ENCODE measurements around the gene KRT73. TPM values are rescaled to one million over a fixed set of nuclear protein-coding genes. Genes with fewer than 3 reads are reported as not detected.

Gene KRT73
- total RNA-seq, 2 donors from 2014 or later, result not detected

DNA sequence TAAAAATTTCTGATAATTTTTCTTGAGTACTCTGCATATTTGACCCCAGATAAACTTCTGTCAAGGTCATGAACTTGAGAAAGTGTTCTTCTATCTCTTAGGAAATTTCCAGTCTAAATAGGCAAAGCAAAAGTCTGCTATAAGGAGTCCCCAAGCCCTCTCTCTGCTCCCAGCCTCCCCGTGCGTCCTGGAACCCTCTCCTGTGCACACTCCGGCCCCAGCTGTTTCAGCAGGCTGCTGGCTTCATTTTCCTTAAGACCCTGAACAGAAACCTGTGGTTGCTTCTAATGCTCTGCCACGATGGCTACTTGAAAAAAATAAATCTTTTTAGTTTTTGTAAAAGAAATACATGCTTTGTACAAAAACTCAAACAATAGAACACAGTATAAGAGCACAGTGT lies 18.9 kb upstream of the KRT73 start:
- Histone ChIP-seq H3K27ac (ENCODE audit: low read depth, low read length) (no peak overlapping the region), H3K9ac (ENCODE audit: extremely low read depth, low read length, poor library complexity, severe bottlenecking) (no peak overlapping the region), H3K4me3 (ENCODE audit: low read length) (no peak overlapping the region), H3K36me3 (ENCODE audit: control insufficient read depth, insufficient read depth, low read length) (no peaks in the 10 kb centered on the region), H3K4me1 (ENCODE audit: control insufficient read depth, insufficient read depth, low read length) (no peaks in the 10 kb centered on the region), H3K9me3 (ENCODE audit: control insufficient read depth, low read length) (no peaks in the 10 kb centered on the region), H3K27me3 (ENCODE audit: control insufficient read depth, insufficient read depth, low read length, poor library complexity, severe bottlenecking) (peaks cover 35% of the 10 kb centered on the region)
- TF ChIP-seq, protein P1, sequence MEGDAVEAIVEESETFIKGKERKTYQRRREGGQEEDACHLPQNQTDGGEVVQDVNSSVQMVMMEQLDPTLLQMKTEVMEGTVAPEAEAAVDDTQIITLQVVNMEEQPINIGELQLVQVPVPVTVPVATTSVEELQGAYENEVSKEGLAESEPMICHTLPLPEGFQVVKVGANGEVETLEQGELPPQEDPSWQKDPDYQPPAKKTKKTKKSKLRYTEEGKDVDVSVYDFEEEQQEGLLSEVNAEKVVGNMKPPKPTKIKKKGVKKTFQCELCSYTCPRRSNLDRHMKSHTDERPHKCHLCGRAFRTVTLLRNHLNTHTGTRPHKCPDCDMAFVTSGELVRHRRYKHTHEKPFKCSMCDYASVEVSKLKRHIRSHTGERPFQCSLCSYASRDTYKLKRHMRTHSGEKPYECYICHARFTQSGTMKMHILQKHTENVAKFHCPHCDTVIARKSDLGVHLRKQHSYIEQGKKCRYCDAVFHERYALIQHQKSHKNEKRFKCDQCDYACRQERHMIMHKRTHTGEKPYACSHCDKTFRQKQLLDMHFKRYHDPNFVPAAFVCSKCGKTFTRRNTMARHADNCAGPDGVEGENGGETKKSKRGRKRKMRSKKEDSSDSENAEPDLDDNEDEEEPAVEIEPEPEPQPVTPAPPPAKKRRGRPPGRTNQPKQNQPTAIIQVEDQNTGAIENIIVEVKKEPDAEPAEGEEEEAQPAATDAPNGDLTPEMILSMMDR (conservative IDR thresholded peaks at IDR 0.05), result no peak
- peaks cover 6% of the 10 kb centered on the region for H3K4me1 Mint-ChIP-seq
- peaks cover 21% of the 10 kb centered on the region for H3K27me3 Mint-ChIP-seq (ENCODE audit: insufficient read depth)
- no peaks in the 10 kb centered on the region for H3K36me3 Mint-ChIP-seq (ENCODE audit: low read depth)
- no peaks in the 10 kb centered on the region for H3K9me3 Mint-ChIP-seq
- peak; percentile 24 for DNase-seq
- WGBS, 2 experiments (ENCODE audit: insufficient coverage in 1 of 2, insufficient read length in 1 of 2), result 92 to 93% methylated on average over 3 to 4 of the region's 4 CpGs
- no peak overlapping the region for H3K27ac Mint-ChIP-seq
- no peak overlapping the region for H3K4me3 Mint-ChIP-seq

DNA sequence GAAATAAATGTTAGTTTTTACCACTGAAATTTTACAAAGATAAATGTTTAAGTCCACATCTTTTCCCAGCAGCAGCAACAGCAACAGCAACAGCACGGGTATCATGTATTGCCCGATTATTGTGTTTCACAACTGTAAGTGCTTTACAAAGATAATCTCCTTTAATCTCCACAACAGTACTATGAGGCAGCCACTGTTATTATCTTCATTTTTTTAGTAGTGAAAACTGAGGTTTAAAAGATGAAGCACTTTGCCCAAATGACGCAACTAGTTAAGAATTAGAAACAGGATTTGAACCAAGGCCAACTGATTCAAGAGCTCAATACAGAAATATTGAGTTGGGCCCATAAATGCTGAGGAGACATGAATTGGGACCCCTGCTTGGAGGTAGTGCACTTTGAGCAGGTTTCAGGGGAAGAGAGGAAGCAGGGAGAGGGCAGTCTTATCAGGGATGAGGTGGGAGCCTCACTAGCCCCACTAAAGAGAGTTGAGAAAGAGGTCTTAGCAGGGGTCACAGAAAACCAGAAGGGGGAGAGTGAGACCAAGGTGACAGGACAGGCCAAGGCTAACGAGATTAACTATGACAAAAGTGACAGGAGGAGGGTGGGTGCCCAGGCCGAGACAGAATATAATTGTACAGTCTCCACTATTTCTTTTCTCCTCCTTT lies 18.4 kb upstream of the KRT73 start:
- Mint-ChIP-seq H3K4me3 (no peak overlapping the region), H3K4me1 (peaks cover 6% of the 10 kb centered on the region), H3K9me3 (no peaks in the 10 kb centered on the region), H3K36me3 (ENCODE audit: low read depth) (no peaks in the 10 kb centered on the region), H3K27me3 (ENCODE audit: insufficient read depth) (peaks cover 23% of the 10 kb centered on the region), H3K27ac (no peak overlapping the region)
- Histone ChIP-seq H3K27me3 (ENCODE audit: control insufficient read depth, insufficient read depth, low read length, poor library complexity, severe bottlenecking) (peaks cover 36% of the 10 kb centered on the region), H3K27ac (ENCODE audit: low read depth, low read length) (no peak overlapping the region), H3K4me1 (ENCODE audit: control insufficient read depth, insufficient read depth, low read length) (no peaks in the 10 kb centered on the region), H3K9ac (ENCODE audit: extremely low read depth, low read length, poor library complexity, severe bottlenecking) (no peak overlapping the region), H3K9me3 (ENCODE audit: control insufficient read depth, low read length) (no peaks in the 10 kb centered on the region), H3K4me3 (ENCODE audit: low read length) (no peak overlapping the region), H3K36me3 (ENCODE audit: control insufficient read depth, insufficient read depth, low read length) (no peaks in the 10 kb centered on the region)
- 86 to 100% methylated on average over 1 to 5 of the region's 5 CpGs for WGBS, 2 experiments (ENCODE audit: insufficient coverage in 1 of 2, insufficient read length in 1 of 2)
- TF ChIP-seq, protein P1 (conservative IDR thresholded peaks at IDR 0.05), result no peak
- peak; percentile 44 for DNase-seq

DNA sequence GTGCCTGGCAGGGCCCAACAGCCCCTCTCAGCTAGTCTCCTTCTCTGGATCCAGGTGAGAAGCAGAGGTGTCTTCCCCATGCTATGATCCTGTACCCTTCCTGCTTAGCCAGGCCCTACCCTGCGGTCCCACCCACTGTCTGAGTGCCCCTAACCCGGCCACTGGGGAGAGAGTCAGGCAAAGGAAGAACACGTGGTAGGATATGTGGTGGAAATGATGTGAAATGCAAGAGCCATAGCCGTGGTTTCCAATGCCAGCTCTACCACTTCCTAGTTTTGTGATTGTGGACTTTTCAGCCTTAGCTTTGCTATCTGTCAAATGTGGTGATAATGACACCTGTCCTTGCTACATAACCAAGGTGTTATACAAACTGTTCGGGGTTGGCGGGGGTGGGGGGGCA lies 17.8 kb upstream of the KRT73 start:
- no peaks in the 10 kb centered on the region for H3K36me3 ChIP-seq (ENCODE audit: control insufficient read depth, insufficient read depth, low read length)
- TF ChIP-seq, protein P1 (conservative IDR thresholded peaks at IDR 0.05), result no peak
- no peak overlapping the region for H3K27ac Mint-ChIP-seq
- no peaks in the 10 kb centered on the region for H3K36me3 Mint-ChIP-seq (ENCODE audit: low read depth)
- H3K27me3 Mint-ChIP-seq (ENCODE audit: insufficient read depth), result peaks cover 23% of the 10 kb centered on the region
- peaks cover 41% of the 10 kb centered on the region for H3K27me3 ChIP-seq (ENCODE audit: control insufficient read depth, insufficient read depth, low read length, poor library complexity, severe bottlenecking)
- H3K9ac ChIP-seq (ENCODE audit: extremely low read depth, low read length, poor library complexity, severe bottlenecking), result no peak overlapping the region
- no peaks in the 10 kb centered on the region for H3K4me1 ChIP-seq (ENCODE audit: control insufficient read depth, insufficient read depth, low read length)
- peak; percentile 35 for DNase-seq
- no peak overlapping the region for H3K4me3 ChIP-seq (ENCODE audit: low read length)
- no peak overlapping the region for H3K27ac ChIP-seq (ENCODE audit: low read depth, low read length)
- H3K4me1 Mint-ChIP-seq, result peaks cover 6% of the 10 kb centered on the region
- H3K4me3 Mint-ChIP-seq, result no peak overlapping the region
- no peaks in the 10 kb centered on the region for H3K9me3 ChIP-seq (ENCODE audit: control insufficient read depth, low read length)
- no peaks in the 10 kb centered on the region for H3K9me3 Mint-ChIP-seq
- 96 to 100% methylated on average over 1 to 6 of the region's 6 CpGs for WGBS, 2 experiments (ENCODE audit: insufficient coverage in 1 of 2, insufficient read length in 1 of 2)

Data from endodermal cell (in vitro differentiated cells).